H9 (cell line): ENCODE data around the gene HS3ST3B1. TPM values are rescaled to one million over a fixed set of nuclear protein-coding genes. Genes with fewer than 3 reads are reported as not detected.

Experiments used
- DNase-seq: peaks from one replicate; pipeline ENCODE4 v3.0.0-alpha.2; 2017
- H2AFZ ChIP-seq: one replicate; pipeline ENCODE4 v1.6.1; 2013; ENCODE audit warnings: mild to moderate bottlenecking, low read length, control low read depth, moderate library complexity
- H2AK5ac ChIP-seq: 2 replicates; pipeline ENCODE4 v1.6.1; 2013; ENCODE audit warnings: low read length, control low read depth, mixed read lengths; ENCODE audit not compliant: insufficient read length
- H2BK120ac ChIP-seq: one replicate; pipeline ENCODE4 v1.6.1; 2013; ENCODE audit warnings: low read depth, mild to moderate bottlenecking, low read length, control low read depth, inconsistent platforms; ENCODE audit not compliant: poor library complexity, severe bottlenecking
- H2BK12ac ChIP-seq: 2 replicates; pipeline ENCODE4 v1.6.1; 2013; ENCODE audit warnings: low read length, control low read depth, mixed read lengths, low read depth; ENCODE audit not compliant: insufficient read length
- H2BK15ac ChIP-seq: 2 replicates; pipeline ENCODE4 v1.6.1; 2013; ENCODE audit warnings: low read depth, low read length, control low read depth
- H2BK20ac ChIP-seq: one replicate; pipeline ENCODE4 v1.6.1; 2013; ENCODE audit warnings: low read depth, mild to moderate bottlenecking, low read length, control low read depth, inconsistent platforms; ENCODE audit not compliant: poor library complexity, severe bottlenecking
- H2BK5ac ChIP-seq: 2 replicates; pipeline ENCODE4 v1.6.1; 2013; ENCODE audit warnings: low read length, control low read depth, mixed read lengths; ENCODE audit not compliant: insufficient read length
- H3K14ac ChIP-seq: 2 replicates; pipeline ENCODE4 v1.6.1; 2013; ENCODE audit warnings: low read length, control low read depth; ENCODE audit not compliant: insufficient read depth
- H3K18ac ChIP-seq: 2 replicates; pipeline ENCODE4 v1.6.1; 2013; ENCODE audit warnings: low read depth, mild to moderate bottlenecking, mixed read lengths, low read length, control low read depth; ENCODE audit not compliant: insufficient read length
- H3K23ac ChIP-seq: 2 replicates; pipeline ENCODE4 v1.6.1; 2013; ENCODE audit warnings: low read length, control low read depth, mixed read lengths, low read depth; ENCODE audit not compliant: insufficient read length
- H3K23me2 ChIP-seq: 2 replicates; pipeline ENCODE4 v1.6.1; 2013; ENCODE audit warnings: low read depth, mild to moderate bottlenecking, mixed read lengths, low read length, control low read depth; ENCODE audit not compliant: insufficient read length, poor library complexity, severe bottlenecking
- H3K27ac ChIP-seq: 2 replicates; pipeline ENCODE4 v1.5.1; 2013; ENCODE audit warnings: low read length, control low read depth, mixed read lengths, low read depth; ENCODE audit not compliant: insufficient read length
- H3K27me3 ChIP-seq: 2 replicates; pipeline ENCODE4 v1.6.1; 2013; ENCODE audit warnings: low read length, control low read depth, inconsistent platforms; ENCODE audit not compliant: insufficient read depth
- H3K4ac ChIP-seq: 2 replicates; pipeline ENCODE4 v1.6.1; 2013; ENCODE audit warnings: low read depth, mild to moderate bottlenecking, control low read depth, inconsistent platforms, low read length, moderate library complexity
- H3K4me1 ChIP-seq: 2 replicates; pipeline ENCODE4 v1.6.1; 2013; ENCODE audit warnings: low read length, control low read depth, inconsistent platforms; ENCODE audit not compliant: insufficient read depth
- H3K4me2 ChIP-seq: 2 replicates; pipeline ENCODE4 v1.6.1; 2013; ENCODE audit warnings: low read length, control low read depth, mixed read lengths; ENCODE audit not compliant: insufficient read length, insufficient read depth
- H3K56ac ChIP-seq: 2 replicates; pipeline ENCODE4 v1.6.1; 2013; ENCODE audit warnings: low read depth, mild to moderate bottlenecking, mixed read lengths, low read length, control low read depth; ENCODE audit not compliant: insufficient read length
- H3K79me1 ChIP-seq: 2 replicates; pipeline ENCODE4 v1.6.1; 2013; ENCODE audit warnings: low read depth, mild to moderate bottlenecking, moderate library complexity, low read length, control low read depth, inconsistent platforms; ENCODE audit not compliant: insufficient read depth, poor library complexity, severe bottlenecking
- H3K79me2 ChIP-seq: 2 replicates; pipeline ENCODE4 v1.6.1; 2013; ENCODE audit warnings: low read length, control low read depth, inconsistent platforms; ENCODE audit not compliant: insufficient read depth
- H3K9ac ChIP-seq: 2 replicates; pipeline ENCODE4 v1.6.1; 2013; ENCODE audit warnings: low read length, control low read depth, mixed read lengths; ENCODE audit not compliant: insufficient read length; ENCODE audit errors: extremely low read depth
- H3K9me3 ChIP-seq: one replicate; pipeline ENCODE4 v1.6.1; 2013; ENCODE audit warnings: low read depth, low read length, inconsistent platforms; ENCODE audit not compliant: control insufficient read depth
- H3T11ph ChIP-seq: one replicate; pipeline ENCODE4 v1.6.1; 2013; ENCODE audit warnings: mild to moderate bottlenecking, low read length, control low read depth, inconsistent platforms
- H4K20me1 ChIP-seq: one replicate; pipeline ENCODE4 v1.6.1; 2013; ENCODE audit not compliant: control insufficient read depth, insufficient read length, insufficient read depth
- H4K5ac ChIP-seq: 2 replicates; pipeline ENCODE4 v1.6.1; 2013; ENCODE audit warnings: low read depth, mild to moderate bottlenecking, mixed read lengths, low read length, control low read depth; ENCODE audit not compliant: insufficient read length
- H4K8ac ChIP-seq: replicated peaks from 2 replicates; pipeline ENCODE4 v1.6.1; 2013; ENCODE audit warnings: low read length, control low read depth, mixed read lengths, low read depth; ENCODE audit not compliant: insufficient read length
- H4K91ac ChIP-seq: 2 replicates; pipeline ENCODE4 v1.6.1; 2013; ENCODE audit warnings: low read depth, mild to moderate bottlenecking, moderate library complexity, mixed read lengths, low read length, control low read depth; ENCODE audit not compliant: insufficient read length
- H3K27ac Mint-ChIP-seq, 3 experiments: 2 replicates in 2 of 3; 3 replicates in 1 of 3; pipeline ENCODE4 v1.8.0; 2020 to 2021; ENCODE audit warnings: mixed read lengths in 3 of 3, mild to moderate bottlenecking in 1 of 3, moderate library complexity in 1 of 3
- H3K27me3 Mint-ChIP-seq: 2 replicates; pipeline ENCODE4 v1.8.0; 2021; ENCODE audit warnings: low read depth, mild to moderate bottlenecking, moderate library complexity, mixed read lengths
- H3K36me3 Mint-ChIP-seq, 3 experiments: 2 replicates in 2 of 3; 3 replicates in 1 of 3; pipeline ENCODE4 v1.8.0; 2020 to 2021; ENCODE audit warnings: low read depth in 3 of 3, mixed read lengths in 3 of 3; ENCODE audit not compliant: insufficient read depth in 1 of 3
- H3K4me1 Mint-ChIP-seq, 2 experiments: 2 replicates each; pipeline ENCODE4 v1.8.0; 2020; ENCODE audit warnings: mixed read lengths in 2 of 2
- H3K4me3 Mint-ChIP-seq, 2 experiments: 2 replicates in 1 of 2; 3 replicates in 1 of 2; pipeline ENCODE4 v1.8.0; 2020 to 2021; ENCODE audit warnings: mild to moderate bottlenecking in 2 of 2, mixed read lengths in 2 of 2, moderate library complexity in 1 of 2
- H3K9me3 Mint-ChIP-seq, 2 experiments: 2 replicates in 1 of 2; 3 replicates in 1 of 2; pipeline ENCODE4 v1.8.0; 2020; ENCODE audit warnings: mild to moderate bottlenecking in 2 of 2, mixed read lengths in 2 of 2, moderate library complexity in 1 of 2
- CTCF ChIP-seq: fragments of 200-600 bp; sonication (generic); conservative IDR thresholded peaks from 3 replicates; pipeline ENCODE4 v1.8.0; 2021; ENCODE audit warnings: antibody characterized with exemption, mild to moderate bottlenecking
- whole genome bisulfite sequencing: extraction: QIAGEN DNeasy Blood & Tissue Kit; methylation state at CpG from one replicate; pipeline ENCODE4 v1.1.7; 2013; ENCODE audit warnings: missing lambda C conversion rate, low lambda C conversion rate, mixed read lengths; ENCODE audit not compliant: insufficient read length; ENCODE audit errors: extremely low coverage; 5-methylcytosine and 5-hydroxymethylcytosine counted together
- total RNA-seq: library from RNA; stranded (reverse); gene quantifications from 2 replicates; pipeline ENCODE4 v1.2.1, GENCODE V29; 2021

HS3ST3B1 gene
- total RNA-seq, 1 experiment from 2014 or later = 2.8 TPM

- Histone ChIP-seq H3K27ac (no peak overlapping the region), H3T11ph (no peak overlapping the region), H4K20me1 (no peaks in the 10 kb centered on the region), H3K79me1 (no peaks in the 10 kb centered on the region), H2BK15ac (no peak overlapping the region), H2BK20ac (no peak overlapping the region), H3K23me2 (no peaks in the 10 kb centered on the region), H4K5ac (no peak overlapping the region), H2BK12ac (no peak overlapping the region), H3K9ac (no peak overlapping the region), H3K4ac (no peak overlapping the region), H2AFZ (no peak overlapping the region), H4K8ac (no peak overlapping the region), H3K9me3 (no peaks in the 10 kb centered on the region), H3K4me1 (peaks cover 12% of the 10 kb centered on the region), H2AK5ac (no peak overlapping the region), H3K4me2 (no peak overlapping the region), H3K18ac (no peak overlapping the region), H3K79me2 (no peaks in the 10 kb centered on the region), H3K56ac (no peak overlapping the region), H3K27me3 (no peaks in the 10 kb centered on the region), H3K14ac (no peak overlapping the region), H3K23ac (no peak overlapping the region), H2BK5ac (no peak overlapping the region), H2BK120ac (no peak overlapping the region), H4K91ac (no peak overlapping the region)
- Mint-ChIP-seq H3K27me3 (no peaks in the 10 kb centered on the region; the same call in 1 of the 2 replicates), H3K27ac (no peak overlapping the region), H3K4me3 (no peak overlapping the region), H3K9me3 (no peaks in the 10 kb centered on the region), H3K4me1 (peaks cover 6 to 7% of the 10 kb centered on the region in 2 experiments; a peak in 3 of 4 replicates), H3K36me3 (no peaks in the 10 kb centered on the region)
- WGBS = no CpG with 5 or more reads among the region's 2 CpGs
- DNase-seq = no peak
- no peak for TF ChIP-seq CTCF
These were observed 51.3 kb downstream of the HS3ST3B1 start for GRCh38 chr17:14352136-14352535.
